B cell (primary cell): Measurements from ENCODE around the gene MAP3K9. TPM values are rescaled to one million over a fixed set of nuclear protein-coding genes. Genes with fewer than 3 reads are reported as not detected.

ENCODE experiments used
- ATAC-seq: fragments of 200-7000 bp; cut with Tn5 transposase; one replicate; pipeline ENCODE4 v1.10.0; 2021; ENCODE audit warnings: low read depth, mild to moderate bottlenecking, moderate number of reproducible peaks, moderate library complexity
- CTCF ChIA-PET: fragments of 350-600 bp; sonication (Branson Sonifier 250); formaldehyde crosslinking; loops from one replicate; lab custom pipeline; 2021; ENCODE audit warnings: antibody characterized with exemption, inconsistent platforms; lab: Charles Lee
- POLR2A ChIA-PET: fragments of 350-600 bp; sonication (Branson Sonifier 250); formaldehyde crosslinking; loops from one replicate; lab custom pipeline; 2021; ENCODE audit warnings: antibody characterized with exemption; lab: Charles Lee
- DNase-seq: peaks from one replicate; pipeline ENCODE4 v3.0.0; 2013
- H2AFZ ChIP-seq: 2 replicates; pipeline ENCODE4 v1.6.1; 2012; ENCODE audit warnings: mild to moderate bottlenecking, low read depth, low read length; ENCODE audit not compliant: insufficient read depth, poor library complexity, severe bottlenecking
- H3K27ac ChIP-seq, 2 donors: 1 replicate in 1 of 2; 2 replicates in 1 of 2; pipeline ENCODE4 v1.5.1; 2012 to 2013; ENCODE audit warnings: low read length in 2 of 2, mild to moderate bottlenecking in 2 of 2, moderate library complexity in 1 of 2
- H3K27me3 ChIP-seq, 4 experiments: fragments of 200-600 bp in 1 of 4; sonication (generic) in 1 of 4; replicated peaks in 1 of 4; 1 replicate in 2 of 4; 2 replicates in 2 of 4; pipeline versions ENCODE4 v1.6.1 to v1.7.0; 2013 to 2016; ENCODE audit warnings: low read length in 3 of 4, mild to moderate bottlenecking in 2 of 4, mixed read lengths in 1 of 4, moderate library complexity in 1 of 4; ENCODE audit not compliant: insufficient read depth in 4 of 4, control insufficient read depth in 3 of 4; ENCODE audit errors: control extremely low read depth in 1 of 4
- H3K36me3 ChIP-seq, 2 experiments: replicated peaks in 1 of 2; 1 replicate in 1 of 2; 2 replicates in 1 of 2; pipeline versions ENCODE4 v1.6.1 to v1.7.1; 2013; ENCODE audit warnings: low read length in 1 of 2; ENCODE audit not compliant: insufficient read depth in 2 of 2, control insufficient read depth in 1 of 2; ENCODE audit errors: control extremely low read depth in 1 of 2, extremely low read depth in 1 of 2
- H3K4me1 ChIP-seq, 2 donors: fragments of 200-600 bp in 1 of 2; sonication (generic) in 1 of 2; 1 replicate in 1 of 2; 2 replicates in 1 of 2; pipeline versions ENCODE4 v1.5.1 to v1.6.1; 2013 to 2017; ENCODE audit warnings: low read length in 2 of 2; ENCODE audit not compliant: control insufficient read depth in 2 of 2, insufficient read depth in 2 of 2
- H3K4me2 ChIP-seq: replicated peaks from 2 replicates; pipeline ENCODE3; 2012; ENCODE audit warnings: mild to moderate bottlenecking, low read depth, low read length; ENCODE audit not compliant: poor library complexity, severe bottlenecking
- H3K4me3 ChIP-seq, 5 experiments: fragments of 200-600 bp in 1 of 5; sonication (generic) in 1 of 5; 1 replicate in 3 of 5; 2 replicates in 2 of 5; pipeline versions ENCODE4 v1.5.1 to v1.7.0; 2011 to 2016; ENCODE audit warnings: low read length in 4 of 5, mild to moderate bottlenecking in 4 of 5, low read depth in 2 of 5, control low read depth in 1 of 5, moderate library complexity in 1 of 5; ENCODE audit not compliant: insufficient read depth in 1 of 5; ENCODE audit errors: control extremely low read depth in 1 of 5, extremely low read depth in 1 of 5
- H3K79me2 ChIP-seq: fragments of 200-600 bp; sonication (generic); one replicate; pipeline ENCODE4 v1.6.0; 2016; ENCODE audit warnings: low read length; ENCODE audit not compliant: control insufficient read depth, insufficient read depth
- H3K9ac ChIP-seq: fragments of 200-600 bp; sonication (generic); 2 replicates; pipeline ENCODE4 v1.6.1; 2017; ENCODE audit warnings: mild to moderate bottlenecking, low read length, moderate library complexity
- H3K9me3 ChIP-seq, 3 donors: one replicate each; pipeline versions ENCODE4 v1.6.1 to v1.7.1; 2013; ENCODE audit warnings: low read length in 2 of 3; ENCODE audit not compliant: control insufficient read depth in 2 of 3, insufficient read depth in 1 of 3; ENCODE audit errors: control extremely low read depth in 1 of 3
- H4K20me1 ChIP-seq: 2 replicates; pipeline ENCODE4 v1.6.0; 2012; ENCODE audit warnings: mild to moderate bottlenecking, low read length; ENCODE audit not compliant: insufficient read depth, control insufficient read depth, poor library complexity, severe bottlenecking
- H3K27ac Mint-ChIP-seq: one replicate; pipeline ENCODE4 v1.8.0; 2021; ENCODE audit warnings: mixed read lengths
- H3K27me3 Mint-ChIP-seq: one replicate; pipeline ENCODE4 v1.8.0; 2021; ENCODE audit warnings: mixed read lengths
- H3K4me1 Mint-ChIP-seq: one replicate; pipeline ENCODE4 v1.8.0; 2021; ENCODE audit warnings: mixed read lengths
- H3K4me3 Mint-ChIP-seq: one replicate; pipeline ENCODE4 v1.8.0; 2021; ENCODE audit warnings: mixed read lengths
- H3K9me3 Mint-ChIP-seq: one replicate; pipeline ENCODE4 v1.8.0; 2022; ENCODE audit warnings: mixed read lengths; ENCODE audit not compliant: insufficient read depth
- CTCF ChIP-seq: fragments of 200-600 bp; IDR thresholded peaks from one replicate; pipeline ENCODE4 v1.8.0; 2022; ENCODE audit warnings: antibody characterized with exemption, mild to moderate bottlenecking
- EZH2 ChIP-seq: IDR thresholded peaks from 2 replicates; pipeline ENCODE4 v1.6.1; 2012; ENCODE audit warnings: borderline replicate concordance, low read depth, mild to moderate bottlenecking, moderate library complexity, low read length; ENCODE audit not compliant: insufficient read depth, poor library complexity, severe bottlenecking
- whole genome bisulfite sequencing: methylation state at CpG from one replicate; pipeline ENCODE4 v1.1.5; 2013; ENCODE audit warnings: missing lambda C conversion rate; ENCODE audit not compliant: insufficient coverage; 5-methylcytosine and 5-hydroxymethylcytosine counted together
- intact Hi-C: fragments of 100-400 bp; cut with micrococcal nuclease; formaldehyde crosslinking; loops from one replicate; pipeline ENCODE4 v1.10.0; 2022
- polyA plus RNA-seq: library from polyadenylated mRNA; depleted of rRNA; stranded (reverse); fragments of >200 nt; gene quantifications from 2 replicates; pipeline ENCODE4 v1.2.3, GENCODE V29; 2012
- total RNA-seq, 2 donors: library from RNA; stranded (reverse); fragments of 120-200 nt in 1 of 2; gene quantifications; 1 replicate in 1 of 2; 2 replicates in 1 of 2; pipeline versions ENCODE4 v1.2.3 to v1.2.4, GENCODE V29; 2013 to 2022

MAP3K9 gene
- total and polyA plus RNA-seq, 2 donors (not counting 1 experiment from before 2014, with no cell fraction given) = 4.7 to 20.2 TPM

DNA sequence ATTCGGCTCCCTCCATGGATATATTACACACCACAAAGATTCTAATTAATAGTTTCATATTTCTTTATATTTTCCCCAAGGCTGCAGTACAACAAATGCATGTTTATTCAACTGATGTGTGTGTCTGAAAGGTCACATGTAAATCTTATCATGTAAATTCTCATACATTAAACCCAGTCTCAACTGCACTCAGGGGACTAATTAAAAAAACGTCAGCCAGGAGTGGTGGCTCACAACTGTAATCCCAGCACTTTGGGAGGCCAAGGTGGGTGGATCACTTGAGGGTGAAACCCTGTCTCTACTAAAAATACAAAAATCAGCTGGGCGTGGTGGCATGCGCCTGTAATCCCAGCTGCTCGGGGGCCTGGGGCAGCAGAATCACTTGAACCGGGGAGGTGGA lies 67.8 kb downstream of the MAP3K9 start:
- no peaks in the 10 kb centered on the region for H3K9me3 Mint-ChIP-seq
- no peaks in the 10 kb centered on the region for H3K4me1 Mint-ChIP-seq
- ATAC-seq (no peak), DNase-seq (no peak)
- Histone ChIP-seq H3K4me1 (no peaks in the 10 kb centered on the region), H3K27ac (no peak overlapping the region), H3K79me2 (no peaks in the 10 kb centered on the region), H3K9me3 (no peaks in the 10 kb centered on the region), H3K4me3 (no peak overlapping the region), H4K20me1 (no peaks in the 10 kb centered on the region), H3K9ac (no peak overlapping the region), H3K27me3 (no peaks in the 10 kb centered on the region), H3K4me2 (no peak overlapping the region), H3K36me3 (peaks cover 7 to 52% of the 10 kb centered on the region in 2 experiments), H2AFZ (no peak overlapping the region)
- CTCF ChIA-PET = interaction anchor here (1.5 kb wide), 2 partner anchors 76 to 100 kb away, joined by 3 to 4 read pairs; partner anchors contain the start of gene TTC9
- intact Hi-C loops = no loop called here
- no peak overlapping the region for H3K4me3 Mint-ChIP-seq
- no peaks in the 10 kb centered on the region for H3K27me3 Mint-ChIP-seq
- POLR2A ChIA-PET = no interaction called here
- 92% methylated on average over 5 of the region's 6 CpGs for WGBS
- TF ChIP-seq CTCF (no peak), EZH2 (no peak)
- H3K27ac Mint-ChIP-seq = no peak overlapping the region

GRCh38 chr14:70735043-70735442 lies 74.3 kb downstream of the MAP3K9 start:
- H4K20me1 ChIP-seq = no peaks in the 10 kb centered on the region
- H3K4me3 Mint-ChIP-seq = no peak overlapping the region
- no peaks in the 10 kb centered on the region for H3K4me1 ChIP-seq
- H3K4me1 Mint-ChIP-seq = no peaks in the 10 kb centered on the region
- H3K36me3 ChIP-seq = peaks cover 7 to 72% of the 10 kb centered on the region in 2 experiments
- 93% methylated on average over 2 of the region's 4 CpGs for WGBS
- no peaks in the 10 kb centered on the region for H3K9me3 ChIP-seq
- no peaks in the 10 kb centered on the region for H3K9me3 Mint-ChIP-seq
- TF ChIP-seq CTCF = no peak
- TF ChIP-seq EZH2 = no peak
- DNase-seq (no peak), ATAC-seq (no peak)
- H3K79me2 ChIP-seq = no peaks in the 10 kb centered on the region
- H3K4me2 ChIP-seq = no peak overlapping the region
- H3K9ac ChIP-seq = no peak overlapping the region
- ChIA-PET POLR2A (no interaction called here), CTCF (interaction anchor here (0.8 kb wide), 1 partner anchor 83 kb away, joined by 3 read pairs; no protein-coding TSS in a partner anchor)
- H3K27me3 Mint-ChIP-seq = no peaks in the 10 kb centered on the region
- H2AFZ ChIP-seq = no peak overlapping the region
- intact Hi-C loops = no loop called here
- no peak overlapping the region for H3K27ac Mint-ChIP-seq
- H3K27ac ChIP-seq = no peak overlapping the region
- H3K4me3 ChIP-seq = no peak overlapping the region
- no peaks in the 10 kb centered on the region for H3K27me3 ChIP-seq
